RWPE2 (cell line): ENCODE results near the gene HDHD2.
A peak's percentile ranks its signal among the peaks of the same experiment; 100 is the strongest.

Source experiments
- ATAC-seq: fragments of 200-7000 bp; cut with Tn5 transposase; 3 replicates; pipeline ENCODE4 v1.9.1; 2021; ENCODE audit warnings: low read depth
- DNase-seq: peaks from one replicate; pipeline ENCODE4 v3.0.0-alpha.2; 2020; ENCODE audit warnings: low spot score
- H3K27ac ChIP-seq: fragments of 450-650 bp; 2 replicates; pipeline ENCODE4 v1.5.1; 2017; ENCODE audit warnings: mild to moderate bottlenecking; ENCODE audit not compliant: poor library complexity, severe bottlenecking
- H3K27me3 ChIP-seq: fragments of 250-450 bp; sonication (Bioruptor Pico); 2 replicates; pipeline ENCODE4 v1.5.1; 2021; ENCODE audit warnings: mild to moderate bottlenecking, moderate library complexity; ENCODE audit not compliant: insufficient read depth, poor library complexity, severe bottlenecking
- H3K36me3 ChIP-seq: fragments of 250-450 bp; sonication (Bioruptor Pico); 2 replicates; pipeline ENCODE4 v1.5.1; 2020; ENCODE audit warnings: low read depth, mild to moderate bottlenecking, moderate library complexity
- H3K4me1 ChIP-seq: fragments of 250-450 bp; sonication (Bioruptor Pico); 2 replicates; pipeline ENCODE4 v1.5.1; 2021; ENCODE audit warnings: mild to moderate bottlenecking, moderate library complexity; ENCODE audit not compliant: insufficient read depth, poor library complexity, severe bottlenecking
- H3K4me3 ChIP-seq: fragments of 250-450 bp; sonication (Bioruptor Pico); 2 replicates; pipeline ENCODE4 v1.5.1; 2021; ENCODE audit warnings: mild to moderate bottlenecking, moderate library complexity; ENCODE audit not compliant: severe bottlenecking
- H3K9me3 ChIP-seq: fragments of 250-450 bp; sonication (Bioruptor Pico); 2 replicates; pipeline ENCODE4 v1.5.1; 2021; ENCODE audit warnings: mild to moderate bottlenecking, moderate library complexity; ENCODE audit not compliant: severe bottlenecking
- TF ChIP-seq, protein P1 (sequence below): fragments of 450-650 bp; IDR thresholded peaks from one replicate; pipeline ENCODE4 v1.5.1; 2017; ENCODE audit warnings: mild to moderate bottlenecking, moderate library complexity; ENCODE audit not compliant: poor library complexity, severe bottlenecking

The HDHD2 gene

GRCh38 chr18:47149457-47150028, 757 bp downstream of the HDHD2 start:
- peaks cover 4% of the 10 kb centered on the region for H3K4me1 ChIP-seq
- H3K4me3 ChIP-seq, result peak overlapping the region; percentile 56
- H3K9me3 ChIP-seq, result no peaks in the 10 kb centered on the region
- H3K36me3 ChIP-seq, result no peaks in the 10 kb centered on the region; the same call in 1 of the 2 replicates
- no peak for DNase-seq
- H3K27me3 ChIP-seq, result no peaks in the 10 kb centered on the region
- peak overlapping the region; percentile 55 for H3K27ac ChIP-seq
- peak; percentile 8; the same call in 2 of the 3 replicates for ATAC-seq
- TF ChIP-seq, protein P1, sequence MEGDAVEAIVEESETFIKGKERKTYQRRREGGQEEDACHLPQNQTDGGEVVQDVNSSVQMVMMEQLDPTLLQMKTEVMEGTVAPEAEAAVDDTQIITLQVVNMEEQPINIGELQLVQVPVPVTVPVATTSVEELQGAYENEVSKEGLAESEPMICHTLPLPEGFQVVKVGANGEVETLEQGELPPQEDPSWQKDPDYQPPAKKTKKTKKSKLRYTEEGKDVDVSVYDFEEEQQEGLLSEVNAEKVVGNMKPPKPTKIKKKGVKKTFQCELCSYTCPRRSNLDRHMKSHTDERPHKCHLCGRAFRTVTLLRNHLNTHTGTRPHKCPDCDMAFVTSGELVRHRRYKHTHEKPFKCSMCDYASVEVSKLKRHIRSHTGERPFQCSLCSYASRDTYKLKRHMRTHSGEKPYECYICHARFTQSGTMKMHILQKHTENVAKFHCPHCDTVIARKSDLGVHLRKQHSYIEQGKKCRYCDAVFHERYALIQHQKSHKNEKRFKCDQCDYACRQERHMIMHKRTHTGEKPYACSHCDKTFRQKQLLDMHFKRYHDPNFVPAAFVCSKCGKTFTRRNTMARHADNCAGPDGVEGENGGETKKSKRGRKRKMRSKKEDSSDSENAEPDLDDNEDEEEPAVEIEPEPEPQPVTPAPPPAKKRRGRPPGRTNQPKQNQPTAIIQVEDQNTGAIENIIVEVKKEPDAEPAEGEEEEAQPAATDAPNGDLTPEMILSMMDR, result no peak

DNA sequence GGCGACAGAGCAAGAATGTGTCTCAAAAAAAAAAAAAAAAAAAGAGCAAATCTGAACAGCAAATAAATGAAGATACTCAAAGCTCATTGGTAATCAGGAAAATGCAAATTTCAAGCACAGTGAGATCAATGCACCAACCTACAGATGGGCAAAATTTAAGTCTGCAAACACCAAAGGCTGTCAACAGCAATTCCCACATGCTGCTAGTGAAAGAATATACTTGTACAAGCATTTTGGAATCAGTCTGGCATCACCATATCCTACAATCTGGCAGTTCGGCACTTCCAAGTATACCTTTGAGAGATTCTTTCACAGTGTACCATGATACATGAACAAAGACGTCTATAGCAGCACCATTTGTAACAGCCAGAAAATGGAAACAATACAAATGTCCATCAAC, 4.1 kb downstream of the HDHD2 start:
- DNase-seq (no peak), ATAC-seq (no peak)
- TF ChIP-seq, protein P1, result no peak
- Histone ChIP-seq H3K4me3 (no peak overlapping the region), H3K4me1 (peaks cover under 1% of the 10 kb centered on the region), H3K27me3 (no peaks in the 10 kb centered on the region), H3K36me3 (no peaks in the 10 kb centered on the region), H3K9me3 (no peaks in the 10 kb centered on the region), H3K27ac (no peak overlapping the region)

GRCh38 chr18:47143899-47144485, 6.3 kb downstream of the HDHD2 start:
- TF ChIP-seq, protein P1, result no peak
- H3K27me3 ChIP-seq, result no peaks in the 10 kb centered on the region
- ATAC-seq, result no peak
- no peaks in the 10 kb centered on the region for H3K36me3 ChIP-seq
- DNase-seq, result no peak
- no peaks in the 10 kb centered on the region for H3K9me3 ChIP-seq
- no peak overlapping the region for H3K27ac ChIP-seq
- no peak overlapping the region for H3K4me3 ChIP-seq
- no peaks in the 10 kb centered on the region for H3K4me1 ChIP-seq

DNA sequence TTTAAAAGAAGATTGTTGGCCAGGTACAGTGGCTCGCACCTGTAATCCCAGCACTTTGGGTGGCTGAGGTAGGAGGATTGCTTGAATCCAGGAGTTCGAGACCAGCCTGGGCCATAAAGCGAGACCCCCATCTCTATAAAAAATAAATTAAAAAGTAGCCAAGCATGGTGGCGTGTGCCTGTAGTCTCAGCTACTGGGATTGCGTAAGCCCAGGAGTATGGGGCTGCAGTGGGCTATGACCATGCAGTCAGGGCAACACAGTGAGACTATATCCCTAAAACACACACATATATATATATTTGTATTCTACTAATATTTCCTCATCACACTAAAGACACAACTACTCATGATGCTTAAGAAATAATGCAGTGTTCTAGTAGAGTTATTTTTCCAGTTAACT, 7.1 kb downstream of the HDHD2 start:
- H3K27me3 ChIP-seq, result no peaks in the 10 kb centered on the region

More for the DNA sequence above, 7.1 kb downstream of the HDHD2 start:
- Histone ChIP-seq H3K36me3 (no peaks in the 10 kb centered on the region), H3K9me3 (no peaks in the 10 kb centered on the region), H3K4me3 (no peak overlapping the region), H3K27ac (no peak overlapping the region), H3K4me1 (no peaks in the 10 kb centered on the region)
- no peak for ATAC-seq
- TF ChIP-seq, protein P1, result no peak
- no peak for DNase-seq
